ENCODE data around the gene UNC50. TPM values are rescaled to one million over a fixed set of nuclear protein-coding genes. Genes with fewer than 3 reads are reported as not detected.

Gene UNC50
- total RNA-seq, 4 donors from 2014 or later, result 30.3 to 43.1 (median 30.5) TPM

- no peak for DNase-seq
- no peak for ATAC-seq
- TF ChIP-seq, protein P1, sequence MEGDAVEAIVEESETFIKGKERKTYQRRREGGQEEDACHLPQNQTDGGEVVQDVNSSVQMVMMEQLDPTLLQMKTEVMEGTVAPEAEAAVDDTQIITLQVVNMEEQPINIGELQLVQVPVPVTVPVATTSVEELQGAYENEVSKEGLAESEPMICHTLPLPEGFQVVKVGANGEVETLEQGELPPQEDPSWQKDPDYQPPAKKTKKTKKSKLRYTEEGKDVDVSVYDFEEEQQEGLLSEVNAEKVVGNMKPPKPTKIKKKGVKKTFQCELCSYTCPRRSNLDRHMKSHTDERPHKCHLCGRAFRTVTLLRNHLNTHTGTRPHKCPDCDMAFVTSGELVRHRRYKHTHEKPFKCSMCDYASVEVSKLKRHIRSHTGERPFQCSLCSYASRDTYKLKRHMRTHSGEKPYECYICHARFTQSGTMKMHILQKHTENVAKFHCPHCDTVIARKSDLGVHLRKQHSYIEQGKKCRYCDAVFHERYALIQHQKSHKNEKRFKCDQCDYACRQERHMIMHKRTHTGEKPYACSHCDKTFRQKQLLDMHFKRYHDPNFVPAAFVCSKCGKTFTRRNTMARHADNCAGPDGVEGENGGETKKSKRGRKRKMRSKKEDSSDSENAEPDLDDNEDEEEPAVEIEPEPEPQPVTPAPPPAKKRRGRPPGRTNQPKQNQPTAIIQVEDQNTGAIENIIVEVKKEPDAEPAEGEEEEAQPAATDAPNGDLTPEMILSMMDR (IDR thresholded peaks at IDR 0.05 in 4 of 5, conservative IDR thresholded peaks at IDR 0.05 in 1 of 5), result no peak
- no peak for TF ChIP-seq POLR2A (IDR thresholded peaks at IDR 0.05)
- H3K4me3 ChIP-seq, result no peak overlapping the region
- peaks cover 40 to 41% of the 10 kb centered on the region in 2 donors for H3K4me1 ChIP-seq
- H3K27ac ChIP-seq, result peak overlapping the region in 1 of 4 donors; percentile 29
- no peaks in the 10 kb centered on the region for H3K9me3 ChIP-seq
- in situ Hi-C loops (cut with MboI; ENCODE audit: low sequenced_read_pairs in 4 of 4), result loop anchor here in 1 of 4 donors (10.0 to 25.0 kb wide), 2 partner anchors 190 to 582 kb away; partner anchors contain the start of genes MITD1 and MRPL30
- H3K36me3 ChIP-seq, result peaks cover 0 to 38% of the 10 kb centered on the region in 2 donors
- intact Hi-C loops (cut with DNase I; ENCODE audit: low total_unique reads), result loop anchor here (5.0 to 10.0 kb wide), 4 partner anchors 190 to 887 kb away; partner anchors contain the start of genes LIPT1, REV1 and TSGA10
- H3K27me3 ChIP-seq, result no peaks in the 10 kb centered on the region
Observed at GRCh38 chr2:98605076-98605475, 3.3 kb upstream of the UNC50 start.

- Histone ChIP-seq H3K27me3 (no peaks in the 10 kb centered on the region), H3K9me3 (no peaks in the 10 kb centered on the region), H3K4me1 (peaks cover 53 to 54% of the 10 kb centered on the region in 2 donors), H3K27ac (peak overlapping the region in 2 of 4 donors; percentile 94 to 97), H3K4me3 (peak overlapping the region in 2 of 4 donors; percentile 82 to 90), H3K36me3 (peaks cover 0 to 40% of the 10 kb centered on the region in 2 donors)
- in situ Hi-C loops (cut with MboI; ENCODE audit: low sequenced_read_pairs in 4 of 4) (loop anchor here in 1 of 4 donors (10.0 to 25.0 kb wide), 2 partner anchors 192 to 581 kb away; partner anchors contain the start of genes MITD1 and MRPL30), intact Hi-C loops (cut with DNase I; ENCODE audit: low total_unique reads) (loop anchor here (5.0 to 10.0 kb wide), 4 partner anchors 192 to 886 kb away; partner anchors contain the start of genes LIPT1, REV1 and TSGA10)
- DNase-seq (no peak), ATAC-seq (no peak)
- TF ChIP-seq, protein P1 (IDR thresholded peaks at IDR 0.05 in 4 of 5, conservative IDR thresholded peaks at IDR 0.05 in 1 of 5), result no peak
- no peak for TF ChIP-seq POLR2A (IDR thresholded peaks at IDR 0.05)
Observed at GRCh38 chr2:98606431-98606830, 2.0 kb upstream of the UNC50 start.

- DNase-seq, result no peak
- H3K36me3 ChIP-seq, result peaks cover 0 to 39% of the 10 kb centered on the region in 2 donors
- H3K27ac ChIP-seq, result peak overlapping the region; percentile 91 to 97 (median 94)
- in situ Hi-C loops (cut with MboI; ENCODE audit: low sequenced_read_pairs in 4 of 4), result loop anchor here in 1 of 4 donors (10.0 to 25.0 kb wide), 2 partner anchors 192 to 580 kb away; partner anchors contain the start of genes MITD1 and MRPL30
- no peaks in the 10 kb centered on the region for H3K9me3 ChIP-seq
- H3K27me3 ChIP-seq, result no peaks in the 10 kb centered on the region
- intact Hi-C loops (cut with DNase I; ENCODE audit: low total_unique reads), result loop anchor here (5.0 to 10.0 kb wide), 4 partner anchors 192 to 885 kb away; partner anchors contain the start of genes LIPT1, REV1 and TSGA10
- peak overlapping the region; percentile 70 to 90 (median 86) for H3K4me3 ChIP-seq
- peaks cover 53 to 59% of the 10 kb centered on the region in 2 donors for H3K4me1 ChIP-seq
- no peak for TF ChIP-seq POLR2A (IDR thresholded peaks at IDR 0.05)
- no peak for ATAC-seq
Observed at GRCh38 chr2:98607104-98607503, 1.3 kb upstream of the UNC50 start.

DNA sequence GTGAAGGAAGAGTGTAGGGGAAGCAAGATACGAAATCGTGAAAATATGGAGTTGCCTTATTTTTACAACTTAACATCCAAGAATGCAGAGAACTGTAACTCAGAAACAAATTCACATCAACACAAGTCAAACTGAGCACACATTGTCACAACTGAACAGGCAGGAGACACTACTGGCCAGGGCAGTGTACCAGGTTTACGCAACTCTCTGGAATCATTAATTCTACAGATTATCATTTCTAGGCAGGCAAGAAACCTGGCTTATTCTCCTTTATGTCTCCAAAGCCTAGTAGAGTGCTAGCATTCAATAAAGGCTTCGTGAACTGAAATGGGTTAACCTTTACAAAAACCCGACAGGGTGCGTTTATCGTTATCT, 661 bp upstream of the UNC50 start:
- TF ChIP-seq POLR2A (IDR thresholded peaks at IDR 0.05), result no peak
- TF ChIP-seq, protein P1 (IDR thresholded peaks at IDR 0.05 in 4 of 5, conservative IDR thresholded peaks at IDR 0.05 in 1 of 5), result no peak
- H3K4me1 ChIP-seq, result peaks cover 53 to 59% of the 10 kb centered on the region in 2 donors
- H3K27ac ChIP-seq, result peak overlapping the region; percentile 91 to 97 (median 94)
- H3K27me3 ChIP-seq, result no peaks in the 10 kb centered on the region
- no peak for DNase-seq
- H3K4me3 ChIP-seq, result peak overlapping the region; percentile 70 to 90 (median 86)
- ATAC-seq, result peak; percentile 34 to 51
- intact Hi-C loops (cut with DNase I; ENCODE audit: low total_unique reads), result loop anchor here (1.0 to 10.0 kb wide), 7 partner anchors 123 to 885 kb away; partner anchors contain the start of genes LIPT1, MGAT4A, MITD1 and MRPL30
- peaks cover 0 to 39% of the 10 kb centered on the region in 2 donors for H3K36me3 ChIP-seq
- in situ Hi-C loops (cut with MboI; ENCODE audit: low sequenced_read_pairs in 4 of 4), result loop anchor here in 1 of 4 donors (10.0 to 25.0 kb wide), 2 partner anchors 193 to 580 kb away; partner anchors contain the start of genes MITD1 and MRPL30
- no peaks in the 10 kb centered on the region for H3K9me3 ChIP-seq
